K562 (cell line): ENCODE data around the gene ITPR3. TPM values are rescaled to one million over a fixed set of nuclear protein-coding genes. Genes with fewer than 3 reads are reported as not detected.

Experiments
- ATAC-seq: fragments of 200-7000 bp; cut with Tn5 transposase; 3 replicates; pipeline ENCODE4 v1.9.1; 2020; ENCODE audit warnings: moderate library complexity
- BruUV-seq: library from RNA; stranded (reverse); fragments of 400-500 nt; replicated peaks from 2 replicates; lab custom pipeline; 2021; lab: Mats Ljungman, UMichigan
- CTCF ChIA-PET: fragments of 300-600 bp; formaldehyde crosslinking; extraction: SDS; loops from one replicate; lab custom pipeline; 2021; ENCODE audit warnings: low intra/inter-chr PET ratio; lab: Yijun Ruan, JAX
- POLR2A ChIA-PET: fragments of 300-600, 350-650 bp; sonication (Branson Sonifier 250); formaldehyde crosslinking; extraction: SDS; loops from one replicate; lab custom pipeline; 2021; ENCODE audit warnings: antibody characterized with exemption, inconsistent platforms; lab: Yijun Ruan, JAX
- DNase-seq, 4 experiments: peaks; one replicate each; pipeline versions ENCODE4 v3.0.0 to v3.0.0-alpha.2; 2011 to 2018; ENCODE audit warnings: low spot score in 3 of 4, mixed read lengths in 3 of 4; ENCODE audit errors: extremely low read depth in 1 of 4
- FAIRE-seq: peaks from 2 replicates; lab custom pipeline; 2011; peaks lifted over from hg19 to GRCh38; lab: Jason Lieb, UNC
- H2AFZ ChIP-seq: 2 replicates; pipeline ENCODE4 v1.6.0; 2011; ENCODE audit warnings: low read depth, low read length, control low read depth, inconsistent platforms
- H3K27ac ChIP-seq: fragments of 200-600 bp; 3 replicates; pipeline ENCODE4 v1.8.0; 2011; ENCODE audit warnings: low read depth, mild to moderate bottlenecking, control low read depth, inconsistent platforms, low read length, moderate library complexity, mixed read lengths; ENCODE audit errors: extremely low read depth
- H3K27me3 ChIP-seq, 2 experiments: fragments of 300-600 bp in 1 of 2; 2 replicates in 1 of 2; 3 replicates in 1 of 2; pipeline versions ENCODE4 v1.6.0 to v1.8.0; 2011; ENCODE audit warnings: inconsistent platforms in 2 of 2, low read length in 2 of 2, mild to moderate bottlenecking in 1 of 2, mixed read lengths in 1 of 2, moderate library complexity in 1 of 2; ENCODE audit not compliant: control insufficient read depth in 2 of 2, insufficient read depth in 2 of 2
- H3K36me3 ChIP-seq: fragments of 300-600 bp; 3 replicates; pipeline ENCODE4 v1.8.0; 2011; ENCODE audit warnings: mild to moderate bottlenecking, low read length, inconsistent platforms; ENCODE audit not compliant: control insufficient read depth, insufficient read depth
- H3K4me1 ChIP-seq, 2 experiments: fragments of 200-600 bp in 1 of 2; replicated peaks in 1 of 2; 2 replicates in 1 of 2; 3 replicates in 1 of 2; pipeline versions ENCODE4 v1.5.1 to v1.8.0; 2011; ENCODE audit warnings: inconsistent platforms in 2 of 2, low read length in 2 of 2, mild to moderate bottlenecking in 1 of 2, mixed read lengths in 1 of 2, moderate library complexity in 1 of 2; ENCODE audit not compliant: control insufficient read depth in 2 of 2, insufficient read depth in 2 of 2
- H3K4me2 ChIP-seq: 2 replicates; pipeline ENCODE4 v1.6.1; 2011; ENCODE audit warnings: low read length, control low read depth, inconsistent platforms, mixed read lengths; ENCODE audit not compliant: insufficient read depth
- H3K4me3 ChIP-seq: fragments of 200-600 bp; sonication (generic), shearing (Covaris generic); 2 replicates; pipeline ENCODE4 v1.5.1; 2016; ENCODE audit warnings: control low read depth, inconsistent platforms
- H3K79me2 ChIP-seq: fragments of 200-600 bp; 3 replicates; pipeline ENCODE4 v1.8.0; 2011; ENCODE audit warnings: low read length, inconsistent platforms; ENCODE audit not compliant: control insufficient read depth, insufficient read depth
- H3K9ac ChIP-seq, 2 experiments: 2 replicates each; pipeline versions ENCODE4 v1.6.0 to v1.6.1; 2011; ENCODE audit warnings: low read depth in 2 of 2, low read length in 2 of 2, control low read depth in 1 of 2, inconsistent platforms in 1 of 2, mild to moderate bottlenecking in 1 of 2, mixed read lengths in 1 of 2; ENCODE audit not compliant: insufficient read depth in 1 of 2
- H3K9me1 ChIP-seq: one replicate; pipeline ENCODE4 v1.6.0; 2011; ENCODE audit warnings: inconsistent platforms, mild to moderate bottlenecking, low read length, moderate library complexity; ENCODE audit not compliant: control insufficient read depth, insufficient read depth
- H3K9me3 ChIP-seq: replicated peaks from 2 replicates; pipeline ENCODE4 v1.5.1; 2011; ENCODE audit warnings: low read depth, low read length, inconsistent platforms; ENCODE audit not compliant: control insufficient read depth, insufficient read depth
- H4K20me1 ChIP-seq: replicated peaks from 2 replicates; pipeline ENCODE4 v1.6.1; 2011; ENCODE audit warnings: low read length, inconsistent platforms, mixed read lengths; ENCODE audit not compliant: control insufficient read depth, insufficient read depth
- CREB5 ChIP-seq: fragments of 250-450 bp; sonication (Bioruptor Pico); IDR thresholded peaks from 2 replicates; pipeline ENCODE4 v1.5.0; 2020; ENCODE audit warnings: mild to moderate bottlenecking
- E2F5 ChIP-seq: sonication (generic); formaldehyde crosslinking; IDR thresholded peaks from 2 replicates; pipeline ENCODE4 v1.8.0; 2022; ENCODE audit warnings: mild to moderate bottlenecking, missing genetic modification reagents
- FOXJ2 ChIP-seq: fragments of 200-800 bp; sonication (Bioruptor generic); IDR thresholded peaks from 2 replicates; pipeline ENCODE4 v1.6.1; 2016; ENCODE audit warnings: missing genetic modification characterization, missing compliant biosample characterization
- HBP1 ChIP-seq: fragments of 450-650 bp; formaldehyde crosslinking; IDR thresholded peaks from 2 replicates; pipeline ENCODE4 v1.4.0; 2022; ENCODE audit warnings: missing genetic modification characterization
- HSF4 ChIP-seq: fragments of 250-450 bp; sonication (Bioruptor Pico); IDR thresholded peaks from 2 replicates; pipeline ENCODE4 v2.1.2; 2022; ENCODE audit warnings: mild to moderate bottlenecking, moderate library complexity, borderline replicate concordance
- MLLT1 ChIP-seq, 2 experiments: fragments of 450-650 bp; IDR thresholded peaks; 2 replicates each; pipeline ENCODE4 v1.6.1; 2016
- MTF1 ChIP-seq: fragments of 250-450 bp; sonication (Bioruptor Pico); IDR thresholded peaks from 2 replicates; pipeline ENCODE4 v1.9.0; 2021; ENCODE audit warnings: moderate library complexity, mild to moderate bottlenecking, inconsistent platforms, borderline replicate concordance
- NR2C1 ChIP-seq, 2 experiments: fragments of 450-650 bp; IDR thresholded peaks; 2 replicates each; pipeline ENCODE4 v1.6.1; 2017; ENCODE audit warnings: mild to moderate bottlenecking in 2 of 2, antibody characterized with exemption in 1 of 2, inconsistent platforms in 1 of 2, missing compliant biosample characterization in 1 of 2, missing genetic modification characterization in 1 of 2
- RFX1 ChIP-seq: fragments of 450-650 bp; IDR thresholded peaks from 2 replicates; pipeline ENCODE4 v1.6.1; 2016; ENCODE audit warnings: mild to moderate bottlenecking, moderate library complexity
- SIRT6 ChIP-seq: IDR thresholded peaks from one replicate; pipeline ENCODE4 v1.6.1; 2012; ENCODE audit warnings: low read depth, mild to moderate bottlenecking, control low read depth, inconsistent platforms, low read length, moderate library complexity
- TGIF2 ChIP-seq: sonication (generic); formaldehyde crosslinking; IDR thresholded peaks from 2 replicates; pipeline ENCODE4 v1.8.1; 2022; ENCODE audit warnings: mild to moderate bottlenecking, missing genetic modification reagents, moderate library complexity
- TOE1 ChIP-seq, 2 experiments: fragments of 450-650 bp in 1 of 2; sonication (generic) in 1 of 2; formaldehyde crosslinking in 1 of 2; IDR thresholded peaks; 2 replicates each; pipeline versions ENCODE4 v1.7.1 to v1.8.0; 2016 to 2022; ENCODE audit warnings: borderline replicate concordance in 2 of 2, mild to moderate bottlenecking in 2 of 2, antibody characterized with exemption in 1 of 2, inconsistent platforms in 1 of 2, low read depth in 1 of 2, missing genetic modification reagents in 1 of 2, moderate library complexity in 1 of 2
- ZBTB33 ChIP-seq: sonication (generic); formaldehyde crosslinking; IDR thresholded peaks from 2 replicates; pipeline ENCODE4 v1.8.1; 2023; ENCODE audit warnings: mild to moderate bottlenecking, missing genetic modification reagents
- ZFP30 ChIP-seq: fragments of 250-450 bp; sonication (Bioruptor Pico); IDR thresholded peaks from 2 replicates; pipeline ENCODE4 v1.8.0; 2022; ENCODE audit warnings: moderate library complexity, mild to moderate bottlenecking, inconsistent platforms, borderline replicate concordance
- ZZZ3 ChIP-seq: fragments of 450-650 bp; IDR thresholded peaks from 2 replicates; pipeline ENCODE4 v1.6.1; 2016; ENCODE audit warnings: antibody characterized with exemption, mild to moderate bottlenecking, moderate library complexity
- WGBS: fragments of 100-300 bp; shearing (Covaris generic); methylation state at CpG from one replicate; pipeline ENCODE4 v1.1.6; 2016; ENCODE audit warnings: low coverage, mixed read lengths; ENCODE audit not compliant: insufficient coverage; ENCODE audit errors: missing lambda C conversion rate; 5-methylcytosine and 5-hydroxymethylcytosine counted together
- in situ Hi-C: fragments of 300-500 bp; cut with MboI; formaldehyde crosslinking; loops from 4 replicates; pipeline ENCODE4 v1.15.0; 2018; ENCODE audit warnings: inconsistent platforms, mixed read lengths
- intact Hi-C: fragments of 100-400 bp; cut with micrococcal nuclease; formaldehyde crosslinking; loops from 2 replicates; pipeline ENCODE4 v1.14.2; 2022
- polyA plus RNA-seq, 8 experiments: library from polyadenylated mRNA; depleted of rRNA in 4 of 8; stranded (reverse) in 5 of 8; unstranded in 3 of 8; fragments of >200 nt; fragmentation: Nextera tagmentation in 2 of 8; fragmentation: Illumina TruSeq in 1 of 8; extraction: Ambion mirVana in 2 of 8; extraction: Trizol in 1 of 8; gene quantifications; 2 replicates each; pipeline versions ENCODE4 v1.2.1 to v1.2.3, GENCODE V29; 2011 to 2014; ENCODE audit warnings: inconsistent platforms in 1 of 8, missing spikeins in 1 of 8
- total RNA-seq, 7 experiments: library from RNA; depleted of rRNA in 6 of 7; stranded (reverse); fragments of >200 nt in 6 of 7; fragmentation: Illumina TruSeq in 2 of 7; extraction: Trizol in 2 of 7; gene quantifications; 2 replicates each; pipeline versions ENCODE4 v1.2.1 to v1.2.3, GENCODE V29; 2011 to 2021; ENCODE audit warnings: low replicate concordance in 1 of 7

The ITPR3 gene
- total and polyA plus RNA-seq, 9 of the 15 experiments (the other 6 are each of a cell fraction or from before 2014, with no cell fraction given) = 0.39 to 35.7 (median 13.2) TPM

- H4K20me1 ChIP-seq = no peaks in the 10 kb centered on the region
- no peak overlapping the region for H3K4me3 ChIP-seq
- intact Hi-C loops = no loop called here
- no peak overlapping the region for H3K9ac ChIP-seq
- ChIA-PET CTCF (no interaction called here), POLR2A (interaction anchor here (1.3 kb wide), 1 partner anchor 12 kb away, joined by 4 read pairs; no protein-coding TSS in a partner anchor)
- no TSS peak for BruUV-seq
- DNase-seq (no peak), ATAC-seq (no peak), FAIRE-seq (no peak)
- WGBS = 8% methylated on average over 2 of the region's 2 CpGs
- H3K36me3 ChIP-seq = peaks cover 21% of the 10 kb centered on the region
- peaks cover 14 to 24% of the 10 kb centered on the region in 2 experiments for H3K27me3 ChIP-seq
- H2AFZ ChIP-seq = no peak overlapping the region
- H3K4me1 ChIP-seq = peaks cover 12 to 19% of the 10 kb centered on the region in 2 experiments
- no peak overlapping the region for H3K4me2 ChIP-seq
- no peak overlapping the region for H3K27ac ChIP-seq
- no peaks in the 10 kb centered on the region for H3K9me3 ChIP-seq
- in situ Hi-C loops = no loop called here
- H3K79me2 ChIP-seq = peaks cover 25% of the 10 kb centered on the region
- no peaks in the 10 kb centered on the region for H3K9me1 ChIP-seq
- TF ChIP-seq FOXJ2 (no peak), HSF4 (CRISPR knock-in tag) (no peak), SIRT6 (no peak), E2F5 (CRISPR knock-in tag) (no peak), ZZZ3 (no peak), HBP1 (CRISPR knock-in tag) (no peak), TGIF2 (CRISPR knock-in tag) (no peak), CREB5 (CRISPR knock-in tag) (no peak), MLLT1 (IDR thresholded peaks at IDR 0.05) (no peak), RFX1 (no peak), ZFP30 (no peak), TOE1 (IDR thresholded peaks at IDR 0.05; ENCODE audit: borderline replicate concordance) (no peak), TOE1 (CRISPR knock-in tag; IDR thresholded peaks at IDR 0.05; ENCODE audit: borderline replicate concordance, low read depth) (no peak), NR2C1 (IDR thresholded peaks at IDR 0.05) (no peak), NR2C1 (tag; IDR thresholded peaks at IDR 0.05) (no peak), ZBTB33 (CRISPR knock-in tag) (no peak), MTF1 (no peak)
Observed at GRCh38 chr6:33713786-33714185, 92.7 kb downstream of the ITPR3 start.
